ENCODE results near the gene NECTIN1.

The NECTIN1 gene

DNA sequence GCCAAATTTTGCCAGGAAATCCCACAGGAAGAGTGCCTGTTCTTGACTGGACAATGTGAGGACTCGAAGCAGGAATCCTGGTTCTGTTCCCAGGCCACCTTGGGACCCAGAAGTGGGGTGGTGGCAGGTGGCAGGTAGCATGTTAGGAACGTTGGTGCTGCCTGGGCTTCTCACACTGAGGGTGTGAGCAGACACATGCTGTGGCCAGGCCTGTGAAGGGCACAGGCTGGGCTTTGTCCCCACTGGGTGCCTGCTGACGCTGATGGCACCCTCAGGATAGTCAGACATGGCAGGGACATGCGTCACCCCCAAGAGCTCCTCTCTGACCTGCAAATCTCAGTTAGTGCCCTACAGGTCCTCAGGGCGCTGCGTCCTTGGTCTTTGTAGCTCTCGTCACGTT lies 21.1 kb upstream of the NECTIN1 start:
- Histone ChIP-seq H3K27ac (ENCODE audit: low read depth, low read length) (no peak overlapping the region), H3K4me3 (ENCODE audit: low read length) (no peak overlapping the region), H3K27me3 (ENCODE audit: control insufficient read depth, low read length) (peaks cover 45% of the 10 kb centered on the region), H3K4me2 (ENCODE audit: low read length) (no peak overlapping the region), H3K9me2 (replicated peaks; ENCODE audit: control insufficient read depth, low read length) (no peaks in the 10 kb centered on the region), H3F3A (ENCODE audit: control insufficient read depth, insufficient read depth) (no peaks in the 10 kb centered on the region), H3K9me3 (ENCODE audit: control insufficient read depth, insufficient read depth, low read length) (no peaks in the 10 kb centered on the region), H3K4me1 (ENCODE audit: control insufficient read depth, low read length) (peaks cover 27% of the 10 kb centered on the region), H4K20me1 (ENCODE audit: control insufficient read depth, insufficient read depth, low read depth, low read length) (no peaks in the 10 kb centered on the region), H3K79me2 (ENCODE audit: control insufficient read depth, low read length) (no peaks in the 10 kb centered on the region), H3K36me3 (ENCODE audit: control insufficient read depth, low read length) (no peaks in the 10 kb centered on the region)
- TF ChIP-seq CTCF (IDR thresholded peaks at IDR 0.05; ENCODE audit: low read depth, low read length, poor library complexity, severe bottlenecking) = no peak
- TF ChIP-seq EZH2phosphoT487 (IDR thresholded peaks at IDR 0.05; ENCODE audit: borderline replicate concordance, low read length) = no peak

- TF ChIP-seq EZH2phosphoT487 (IDR thresholded peaks at IDR 0.05; ENCODE audit: borderline replicate concordance, low read length) = no peak
- no peak for TF ChIP-seq CTCF (IDR thresholded peaks at IDR 0.05; ENCODE audit: low read depth, low read length, poor library complexity, severe bottlenecking)
- no peak overlapping the region for H3K4me3 ChIP-seq (ENCODE audit: low read length)
- H3K9me2 ChIP-seq (replicated peaks; ENCODE audit: control insufficient read depth, low read length) = no peaks in the 10 kb centered on the region
- no peaks in the 10 kb centered on the region for H4K20me1 ChIP-seq (ENCODE audit: control insufficient read depth, insufficient read depth, low read depth, low read length)
- H3K36me3 ChIP-seq (ENCODE audit: control insufficient read depth, low read length) = no peaks in the 10 kb centered on the region
- no peaks in the 10 kb centered on the region for H3F3A ChIP-seq (ENCODE audit: control insufficient read depth, insufficient read depth)
- H3K27me3 ChIP-seq (ENCODE audit: control insufficient read depth, low read length) = peaks cover 49% of the 10 kb centered on the region
- H3K27ac ChIP-seq (ENCODE audit: low read depth, low read length) = no peak overlapping the region
- no peaks in the 10 kb centered on the region for H3K9me3 ChIP-seq (ENCODE audit: control insufficient read depth, insufficient read depth, low read length)
- no peak overlapping the region for H3K4me2 ChIP-seq (ENCODE audit: low read length)
- H3K4me1 ChIP-seq (ENCODE audit: control insufficient read depth, low read length) = peaks cover 27% of the 10 kb centered on the region
- H3K79me2 ChIP-seq (ENCODE audit: control insufficient read depth, low read length) = no peaks in the 10 kb centered on the region
Measured at GRCh38 chr11:119749006-119749565, 20.1 kb upstream of the NECTIN1 start.

GRCh38 chr11:119747868-119748660 lies 19.1 kb upstream of the NECTIN1 start:
- Histone ChIP-seq H3K79me2 (ENCODE audit: control insufficient read depth, low read length) (no peaks in the 10 kb centered on the region), H4K20me1 (ENCODE audit: control insufficient read depth, insufficient read depth, low read depth, low read length) (no peaks in the 10 kb centered on the region), H3F3A (ENCODE audit: control insufficient read depth, insufficient read depth) (no peaks in the 10 kb centered on the region), H3K36me3 (ENCODE audit: control insufficient read depth, low read length) (no peaks in the 10 kb centered on the region), H3K27ac (ENCODE audit: low read depth, low read length) (no peak overlapping the region), H3K4me3 (ENCODE audit: low read length) (no peak overlapping the region), H3K9me2 (replicated peaks; ENCODE audit: control insufficient read depth, low read length) (no peaks in the 10 kb centered on the region), H3K9me3 (ENCODE audit: control insufficient read depth, insufficient read depth, low read length) (no peaks in the 10 kb centered on the region), H3K4me1 (ENCODE audit: control insufficient read depth, low read length) (peaks cover 20% of the 10 kb centered on the region), H3K27me3 (ENCODE audit: control insufficient read depth, low read length) (peaks cover 42% of the 10 kb centered on the region), H3K4me2 (ENCODE audit: low read length) (no peak overlapping the region)
- no peak for TF ChIP-seq CTCF (IDR thresholded peaks at IDR 0.05; ENCODE audit: low read depth, low read length, poor library complexity, severe bottlenecking)
- no peak for TF ChIP-seq EZH2phosphoT487 (IDR thresholded peaks at IDR 0.05; ENCODE audit: borderline replicate concordance, low read length)

Measured in DOHH2 (cell line).